HL-60 (cell line): ENCODE measurements around the gene PDK2.

ENCODE experiments used
- POLR2AphosphoS5 ChIP-seq: IDR thresholded peaks from 2 replicates; pipeline ENCODE4 v1.6.1; 2012; ENCODE audit warnings: low read depth
- TF ChIP-seq, protein P1 (sequence below): IDR thresholded peaks from one replicate; pipeline ENCODE4 v1.5.1; 2011; ENCODE audit warnings: low read length, control low read depth, inconsistent platforms; ENCODE audit not compliant: insufficient read depth
- TF ChIP-seq, protein P2 (sequence below): IDR thresholded peaks from 2 replicates; pipeline ENCODE4 v1.6.1; 2012; ENCODE audit warnings: low read depth; ENCODE audit not compliant: insufficient replicate concordance

DNA sequence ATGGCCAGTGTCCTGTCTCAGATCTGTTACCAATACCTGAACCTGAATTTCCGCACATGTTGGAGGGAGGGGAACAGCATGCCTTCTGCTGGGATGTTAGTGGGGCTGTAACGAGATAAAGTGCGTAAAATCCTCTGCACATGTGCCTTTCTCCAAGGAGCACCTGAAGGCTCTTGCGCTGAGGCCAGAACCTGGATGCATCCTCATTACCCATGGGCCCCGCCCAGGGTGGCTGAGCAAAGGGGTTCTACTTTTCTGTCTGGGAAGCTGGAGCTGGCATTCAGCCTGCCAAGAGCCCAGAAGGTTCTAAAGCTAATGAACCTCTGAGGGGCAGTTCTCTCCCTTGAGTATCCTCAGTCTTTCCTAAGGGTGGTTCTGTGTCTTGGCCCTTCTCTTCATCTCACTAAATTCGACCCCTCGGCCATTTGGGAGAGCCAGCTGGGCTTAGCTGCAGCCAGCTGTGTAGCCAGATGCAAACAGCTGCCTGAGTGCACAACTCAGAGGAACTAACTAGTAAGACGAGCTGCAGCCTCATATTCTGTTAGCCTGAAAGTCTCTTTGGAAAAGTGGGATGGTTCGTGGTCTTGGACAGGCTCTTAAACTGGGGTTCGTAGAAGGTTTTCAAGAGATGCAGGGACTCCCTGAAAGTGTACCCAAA lies 36.7 kb upstream of the PDK2 start:
- TF ChIP-seq, protein P1, sequence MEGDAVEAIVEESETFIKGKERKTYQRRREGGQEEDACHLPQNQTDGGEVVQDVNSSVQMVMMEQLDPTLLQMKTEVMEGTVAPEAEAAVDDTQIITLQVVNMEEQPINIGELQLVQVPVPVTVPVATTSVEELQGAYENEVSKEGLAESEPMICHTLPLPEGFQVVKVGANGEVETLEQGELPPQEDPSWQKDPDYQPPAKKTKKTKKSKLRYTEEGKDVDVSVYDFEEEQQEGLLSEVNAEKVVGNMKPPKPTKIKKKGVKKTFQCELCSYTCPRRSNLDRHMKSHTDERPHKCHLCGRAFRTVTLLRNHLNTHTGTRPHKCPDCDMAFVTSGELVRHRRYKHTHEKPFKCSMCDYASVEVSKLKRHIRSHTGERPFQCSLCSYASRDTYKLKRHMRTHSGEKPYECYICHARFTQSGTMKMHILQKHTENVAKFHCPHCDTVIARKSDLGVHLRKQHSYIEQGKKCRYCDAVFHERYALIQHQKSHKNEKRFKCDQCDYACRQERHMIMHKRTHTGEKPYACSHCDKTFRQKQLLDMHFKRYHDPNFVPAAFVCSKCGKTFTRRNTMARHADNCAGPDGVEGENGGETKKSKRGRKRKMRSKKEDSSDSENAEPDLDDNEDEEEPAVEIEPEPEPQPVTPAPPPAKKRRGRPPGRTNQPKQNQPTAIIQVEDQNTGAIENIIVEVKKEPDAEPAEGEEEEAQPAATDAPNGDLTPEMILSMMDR, result no peak
- TF ChIP-seq, protein P2, sequence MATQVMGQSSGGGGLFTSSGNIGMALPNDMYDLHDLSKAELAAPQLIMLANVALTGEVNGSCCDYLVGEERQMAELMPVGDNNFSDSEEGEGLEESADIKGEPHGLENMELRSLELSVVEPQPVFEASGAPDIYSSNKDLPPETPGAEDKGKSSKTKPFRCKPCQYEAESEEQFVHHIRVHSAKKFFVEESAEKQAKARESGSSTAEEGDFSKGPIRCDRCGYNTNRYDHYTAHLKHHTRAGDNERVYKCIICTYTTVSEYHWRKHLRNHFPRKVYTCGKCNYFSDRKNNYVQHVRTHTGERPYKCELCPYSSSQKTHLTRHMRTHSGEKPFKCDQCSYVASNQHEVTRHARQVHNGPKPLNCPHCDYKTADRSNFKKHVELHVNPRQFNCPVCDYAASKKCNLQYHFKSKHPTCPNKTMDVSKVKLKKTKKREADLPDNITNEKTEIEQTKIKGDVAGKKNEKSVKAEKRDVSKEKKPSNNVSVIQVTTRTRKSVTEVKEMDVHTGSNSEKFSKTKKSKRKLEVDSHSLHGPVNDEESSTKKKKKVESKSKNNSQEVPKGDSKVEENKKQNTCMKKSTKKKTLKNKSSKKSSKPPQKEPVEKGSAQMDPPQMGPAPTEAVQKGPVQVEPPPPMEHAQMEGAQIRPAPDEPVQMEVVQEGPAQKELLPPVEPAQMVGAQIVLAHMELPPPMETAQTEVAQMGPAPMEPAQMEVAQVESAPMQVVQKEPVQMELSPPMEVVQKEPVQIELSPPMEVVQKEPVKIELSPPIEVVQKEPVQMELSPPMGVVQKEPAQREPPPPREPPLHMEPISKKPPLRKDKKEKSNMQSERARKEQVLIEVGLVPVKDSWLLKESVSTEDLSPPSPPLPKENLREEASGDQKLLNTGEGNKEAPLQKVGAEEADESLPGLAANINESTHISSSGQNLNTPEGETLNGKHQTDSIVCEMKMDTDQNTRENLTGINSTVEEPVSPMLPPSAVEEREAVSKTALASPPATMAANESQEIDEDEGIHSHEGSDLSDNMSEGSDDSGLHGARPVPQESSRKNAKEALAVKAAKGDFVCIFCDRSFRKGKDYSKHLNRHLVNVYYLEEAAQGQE, result no peak
- TF ChIP-seq POLR2AphosphoS5, result no peak
